ENCODE measurements around the gene TBX15. TPM values are rescaled to one million over a fixed set of nuclear protein-coding genes. Genes with fewer than 3 reads are reported as not detected.

TBX15 gene
- total RNA-seq, 2 donors from 2014 or later = not detected

DNA sequence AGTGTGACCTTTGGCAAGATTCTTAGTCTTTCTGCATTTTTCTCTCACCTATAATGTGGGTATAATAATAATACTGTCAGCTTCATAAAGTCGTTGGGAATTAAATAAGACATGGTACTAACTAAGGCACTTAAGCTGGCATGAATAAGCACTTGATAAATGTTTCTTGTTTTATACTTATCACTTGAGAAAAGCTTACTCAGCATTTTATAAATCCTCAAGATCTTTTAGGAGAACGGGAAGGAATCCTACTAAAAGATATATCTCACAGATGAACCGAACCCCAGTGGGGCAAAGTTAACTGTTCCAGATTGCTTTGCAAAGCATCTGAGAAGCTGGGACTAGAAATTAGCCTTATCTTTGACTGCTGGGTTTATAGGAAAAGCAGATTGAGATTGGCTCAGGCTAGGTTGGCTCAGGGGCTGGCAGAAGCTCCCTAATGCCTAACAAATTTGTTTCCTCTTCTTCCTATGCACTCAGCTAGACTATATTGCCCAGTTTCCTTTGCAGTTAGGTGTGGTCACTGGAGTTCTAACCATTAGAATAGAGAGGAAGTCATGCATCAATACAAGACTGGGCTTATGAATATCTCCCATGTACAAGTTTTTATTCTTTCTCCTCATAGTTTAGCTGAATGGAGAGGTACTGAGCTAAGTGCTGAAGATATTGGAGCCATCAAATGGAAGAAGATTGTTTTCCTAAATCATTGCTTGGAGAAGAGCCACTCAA is 110.3 kb downstream of the TBX15 start:
- Mint-ChIP-seq H3K27ac (no peak overlapping the region), H3K27me3 (no peaks in the 10 kb centered on the region), H3K4me1 (ENCODE audit: low read depth in 2 of 2) (no peaks in the 10 kb centered on the region), H3K36me3 (no peaks in the 10 kb centered on the region), H3K4me3 (no peak overlapping the region), H3K9me3 (peaks cover 7% of the 10 kb centered on the region)
- DNase-seq (ENCODE audit: low spot score) (no peak), ATAC-seq (no peak)

GRCh38 chr1:118871582-118872171 is 116.5 kb downstream of the TBX15 start:
- Mint-ChIP-seq H3K4me3 (no peak overlapping the region), H3K27ac (no peak overlapping the region), H3K4me1 (ENCODE audit: low read depth in 2 of 2) (no peaks in the 10 kb centered on the region), H3K27me3 (no peaks in the 10 kb centered on the region), H3K36me3 (no peaks in the 10 kb centered on the region), H3K9me3 (peaks cover 12% of the 10 kb centered on the region)
- no peak for ATAC-seq
- no peak for DNase-seq (ENCODE audit: low spot score)

GRCh38 chr1:118868387-118868786 is 119.8 kb downstream of the TBX15 start:
- DNase-seq (ENCODE audit: low spot score) (no peak), ATAC-seq (no peak)
- Mint-ChIP-seq H3K9me3 (peaks cover 13% of the 10 kb centered on the region), H3K27ac (no peak overlapping the region), H3K4me3 (no peak overlapping the region), H3K4me1 (ENCODE audit: low read depth in 2 of 2) (no peaks in the 10 kb centered on the region), H3K36me3 (no peaks in the 10 kb centered on the region), H3K27me3 (no peaks in the 10 kb centered on the region)

DNA sequence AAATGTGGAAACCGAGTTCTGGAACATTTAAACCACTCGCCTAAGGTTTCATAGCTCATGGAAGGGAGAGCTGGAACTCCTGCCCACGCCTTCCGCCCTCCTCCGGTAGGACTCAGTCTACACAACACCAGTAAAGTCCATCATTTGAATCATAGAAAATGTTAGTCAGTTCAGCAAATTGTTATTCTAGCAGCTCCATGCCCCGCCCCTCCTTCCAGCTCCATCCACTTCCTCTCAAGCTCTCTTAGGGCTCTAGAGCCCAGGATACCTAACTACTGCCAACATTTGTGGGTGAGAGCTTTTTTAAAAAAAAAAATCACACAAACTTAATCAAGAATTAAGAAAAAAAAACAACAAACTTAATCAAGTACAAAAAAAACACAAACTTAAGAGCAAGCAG is 121.8 kb downstream of the TBX15 start:
- Mint-ChIP-seq H3K4me1 (ENCODE audit: low read depth in 2 of 2) (no peaks in the 10 kb centered on the region), H3K36me3 (no peaks in the 10 kb centered on the region), H3K9me3 (peaks cover 16% of the 10 kb centered on the region), H3K27me3 (no peaks in the 10 kb centered on the region), H3K4me3 (no peak overlapping the region), H3K27ac (no peak overlapping the region)
- DNase-seq (ENCODE audit: low spot score) (no peak), ATAC-seq (no peak)

- Mint-ChIP-seq H3K27me3 (no peaks in the 10 kb centered on the region), H3K27ac (no peak overlapping the region), H3K9me3 (peaks cover 10% of the 10 kb centered on the region), H3K36me3 (no peaks in the 10 kb centered on the region), H3K4me1 (ENCODE audit: low read depth in 2 of 2) (no peaks in the 10 kb centered on the region), H3K4me3 (no peak overlapping the region)
- DNase-seq (ENCODE audit: low spot score) (no peak), ATAC-seq (no peak)
Measured at GRCh38 chr1:118863688-118864087, 124.5 kb downstream of the TBX15 start.

DNA sequence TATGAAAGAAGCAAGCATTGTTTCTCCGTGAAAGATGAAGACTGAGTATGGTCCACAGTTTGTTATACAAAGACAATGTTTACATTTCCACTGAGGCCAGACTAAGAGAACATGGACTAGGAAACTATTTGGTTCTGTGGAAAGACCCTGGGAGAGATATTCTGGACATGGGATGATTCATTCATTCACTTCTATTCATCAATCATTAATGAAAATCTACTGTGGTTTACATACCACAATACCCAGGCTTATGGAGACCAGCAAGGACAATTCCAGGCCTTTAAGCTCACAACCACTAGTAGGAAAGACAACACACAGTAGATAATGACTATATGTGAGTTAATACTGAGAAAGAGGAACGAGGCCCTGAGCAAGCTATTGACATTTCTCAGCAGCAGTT is 125.4 kb downstream of the TBX15 start:
- Mint-ChIP-seq H3K27me3 (no peaks in the 10 kb centered on the region), H3K27ac (no peak overlapping the region), H3K4me1 (ENCODE audit: low read depth in 2 of 2) (no peaks in the 10 kb centered on the region), H3K9me3 (peaks cover 10% of the 10 kb centered on the region), H3K36me3 (no peaks in the 10 kb centered on the region), H3K4me3 (no peak overlapping the region)
- ATAC-seq (no peak), DNase-seq (ENCODE audit: low spot score) (no peak)

GRCh38 chr1:118861216-118861615 is 126.9 kb downstream of the TBX15 start:
- no peak for ATAC-seq
- H3K4me1 Mint-ChIP-seq (ENCODE audit: low read depth in 2 of 2) = no peaks in the 10 kb centered on the region
- DNase-seq (ENCODE audit: low spot score) = no peak
- peaks cover 10% of the 10 kb centered on the region for H3K9me3 Mint-ChIP-seq
- no peak overlapping the region for H3K27ac Mint-ChIP-seq
- no peaks in the 10 kb centered on the region for H3K27me3 Mint-ChIP-seq
- H3K4me3 Mint-ChIP-seq = no peak overlapping the region
- H3K36me3 Mint-ChIP-seq = no peaks in the 10 kb centered on the region

- ATAC-seq (no peak), DNase-seq (ENCODE audit: low spot score) (no peak)
- Mint-ChIP-seq H3K4me1 (ENCODE audit: low read depth in 2 of 2) (no peaks in the 10 kb centered on the region), H3K27me3 (no peaks in the 10 kb centered on the region), H3K27ac (no peak overlapping the region), H3K36me3 (no peaks in the 10 kb centered on the region), H3K9me3 (peaks cover 6% of the 10 kb centered on the region), H3K4me3 (no peak overlapping the region)
Measured at GRCh38 chr1:118859999-118860398, 128.1 kb downstream of the TBX15 start.

- DNase-seq (ENCODE audit: low spot score) = no peak
- Mint-ChIP-seq H3K36me3 (no peaks in the 10 kb centered on the region), H3K27ac (no peak overlapping the region), H3K4me3 (no peak overlapping the region), H3K4me1 (ENCODE audit: low read depth in 2 of 2) (no peaks in the 10 kb centered on the region), H3K9me3 (peaks cover 7% of the 10 kb centered on the region), H3K27me3 (no peaks in the 10 kb centered on the region)
- ATAC-seq = no peak
Measured at GRCh38 chr1:118846443-118846842, 141.7 kb downstream of the TBX15 start.

GRCh38 chr1:118842452-118843201 is 145.5 kb downstream of the TBX15 start:
- Mint-ChIP-seq H3K4me3 (no peak overlapping the region), H3K9me3 (peaks cover 16% of the 10 kb centered on the region), H3K27ac (no peak overlapping the region), H3K4me1 (ENCODE audit: low read depth in 2 of 2) (no peaks in the 10 kb centered on the region), H3K36me3 (no peaks in the 10 kb centered on the region), H3K27me3 (no peaks in the 10 kb centered on the region)
- ATAC-seq (no peak), DNase-seq (ENCODE audit: low spot score) (no peak)

DNA sequence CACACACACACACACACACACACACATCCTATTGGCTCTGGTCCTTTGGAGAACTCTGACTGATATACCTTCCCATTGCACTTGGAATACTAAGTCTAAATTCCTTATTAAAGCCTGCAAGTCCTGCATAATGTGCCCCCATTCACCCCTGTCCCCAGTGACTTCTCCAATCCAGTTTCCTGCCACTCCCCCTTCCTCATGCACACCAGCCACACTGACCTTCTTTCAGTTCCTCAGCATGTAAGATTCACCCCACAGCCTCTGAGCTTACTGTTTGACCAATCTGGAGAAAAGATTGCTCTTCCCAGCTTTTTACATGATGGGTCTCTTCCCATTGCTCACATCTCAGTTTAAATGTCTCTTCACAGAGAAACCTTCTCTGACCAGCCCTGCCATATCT is 146.6 kb downstream of the TBX15 start:
- Mint-ChIP-seq H3K4me1 (ENCODE audit: low read depth in 2 of 2) (no peaks in the 10 kb centered on the region), H3K36me3 (no peaks in the 10 kb centered on the region), H3K4me3 (no peak overlapping the region), H3K9me3 (peaks cover 19% of the 10 kb centered on the region), H3K27me3 (no peaks in the 10 kb centered on the region), H3K27ac (no peak overlapping the region)
- DNase-seq (ENCODE audit: low spot score) (no peak), ATAC-seq (no peak)

Other genes with a start within 250 kb of the TBX15 start
- 10 to 100 TPM; 14.3 to 17.1 TPM for gene WARS2, start 152.3 kb upstream of the TBX15 start, total RNA-seq

All from natural killer cell treated with Interleukin-12 subunit alpha and Interleukin-12 subunit beta and Interleukin-15 and Interleukin-18, amount 100 ng/mL, for 72 hours (primary cell).